Activated CD4-positive, alpha-beta T cell treated with anti-CD3 and anti-CD28 coated beads, Interleukin-2, Interleukin-6, amounts not matched to agents 100 ng/mL and 50 ng/mL, durations not matched to agents 16 hours and 8 hours (primary cell): ENCODE measurements around the gene FHOD3.
"Not testable (repeated sequence)": the region's sequence is repeated elsewhere in the genome, so short reads cannot be mapped to it uniquely, and the experiment has no call there.

ENCODE experiments used
- DNase-seq: peaks from one replicate; pipeline ENCODE4 v3.0.0-alpha.2; 2020

Gene FHOD3

DNA sequence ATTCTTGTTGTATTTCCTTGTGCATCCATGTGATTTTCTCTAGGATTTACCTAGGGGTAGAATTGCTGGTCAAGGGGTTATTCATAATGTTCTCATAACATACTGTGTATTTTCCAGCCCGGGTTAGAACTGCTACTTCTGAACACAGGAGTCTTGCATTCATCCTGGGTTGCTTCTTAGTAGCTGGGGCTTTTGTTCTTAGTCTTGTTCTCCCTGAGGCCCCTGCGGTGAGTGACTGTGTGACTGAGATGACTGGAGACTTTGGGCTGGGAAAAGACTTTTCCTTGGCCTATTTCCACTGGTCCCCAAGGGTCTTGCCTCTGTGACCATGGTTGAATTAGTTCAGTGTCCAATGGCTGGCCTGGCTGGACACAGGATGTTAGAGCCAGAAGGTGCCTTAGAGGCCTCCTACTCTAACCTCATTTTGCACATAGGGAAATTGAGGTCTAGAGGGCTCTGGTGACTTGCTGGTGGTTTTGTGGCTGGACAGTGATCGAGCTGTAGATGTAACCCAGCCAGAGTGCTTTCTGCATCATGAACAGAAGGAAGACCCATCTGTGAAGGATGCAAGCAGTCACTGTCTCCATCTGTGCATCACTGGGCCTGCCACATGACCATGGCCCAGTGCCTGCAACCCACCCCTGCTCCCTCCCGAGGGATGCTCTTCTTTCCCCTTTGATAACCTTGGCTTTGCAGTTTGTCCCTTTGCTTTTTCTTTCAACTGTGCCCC lies 233.3 kb downstream of the FHOD3 start:
- DNase-seq: no peak

DNA sequence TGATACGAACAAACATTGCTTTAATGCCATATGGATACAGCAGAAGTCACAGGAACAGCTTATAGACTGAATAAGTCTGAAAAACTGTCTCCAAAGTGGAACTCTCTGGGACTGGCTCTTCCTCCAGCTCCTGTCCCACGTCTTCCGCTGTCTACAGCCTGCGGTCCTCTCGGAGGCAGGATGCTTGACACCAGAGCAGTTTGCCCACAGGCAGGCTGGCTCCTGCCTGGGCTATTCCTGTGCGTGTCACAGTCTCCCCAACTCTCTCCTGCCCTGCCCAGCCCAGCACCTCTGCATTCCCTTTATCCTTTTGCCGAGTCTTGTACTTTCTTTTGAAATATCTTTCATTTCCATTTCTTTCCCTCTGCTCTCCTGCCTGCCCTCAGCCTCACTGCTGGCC lies 234.1 kb downstream of the FHOD3 start:
- no peak for DNase-seq

DNA sequence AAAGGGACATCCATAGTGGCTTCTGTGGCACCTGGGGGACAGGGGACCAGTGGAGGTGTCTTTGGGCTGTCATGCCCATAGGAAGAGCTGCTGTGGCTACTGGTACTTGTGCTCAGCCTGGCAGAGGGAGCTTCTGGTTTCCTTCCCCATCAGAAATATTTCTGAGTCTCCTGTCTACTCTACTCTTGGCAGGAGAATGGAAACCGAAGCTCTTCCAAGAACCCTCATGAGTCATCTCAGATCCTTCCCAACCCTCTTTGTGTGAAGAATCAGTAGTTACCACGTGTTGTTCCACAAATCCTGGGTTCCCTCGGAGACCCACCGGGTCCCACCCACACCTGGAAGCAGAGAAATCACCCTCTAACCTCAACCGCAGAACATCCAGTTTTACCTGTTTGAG lies 234.9 kb downstream of the FHOD3 start:
- no peak for DNase-seq

DNA sequence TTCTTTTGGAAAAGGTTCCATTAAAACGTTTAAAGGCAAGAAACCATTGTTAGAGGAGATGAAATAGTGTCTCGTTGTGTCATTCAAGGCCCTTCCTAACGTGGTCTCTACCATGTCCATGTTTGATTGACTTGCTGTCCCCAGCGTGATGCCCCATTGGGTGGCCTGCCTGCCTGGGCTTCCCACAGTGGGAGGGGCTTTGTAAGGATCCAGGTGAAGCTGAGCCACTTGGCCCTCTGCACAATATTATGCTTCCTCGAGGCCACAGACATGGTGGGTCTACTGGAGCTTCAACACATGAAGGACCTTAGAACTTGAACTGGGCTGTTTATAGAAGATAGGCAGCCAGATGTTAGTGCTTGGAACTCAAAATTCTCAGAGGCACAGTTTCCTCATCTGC lies 235.3 kb downstream of the FHOD3 start:
- no peak for DNase-seq

DNA sequence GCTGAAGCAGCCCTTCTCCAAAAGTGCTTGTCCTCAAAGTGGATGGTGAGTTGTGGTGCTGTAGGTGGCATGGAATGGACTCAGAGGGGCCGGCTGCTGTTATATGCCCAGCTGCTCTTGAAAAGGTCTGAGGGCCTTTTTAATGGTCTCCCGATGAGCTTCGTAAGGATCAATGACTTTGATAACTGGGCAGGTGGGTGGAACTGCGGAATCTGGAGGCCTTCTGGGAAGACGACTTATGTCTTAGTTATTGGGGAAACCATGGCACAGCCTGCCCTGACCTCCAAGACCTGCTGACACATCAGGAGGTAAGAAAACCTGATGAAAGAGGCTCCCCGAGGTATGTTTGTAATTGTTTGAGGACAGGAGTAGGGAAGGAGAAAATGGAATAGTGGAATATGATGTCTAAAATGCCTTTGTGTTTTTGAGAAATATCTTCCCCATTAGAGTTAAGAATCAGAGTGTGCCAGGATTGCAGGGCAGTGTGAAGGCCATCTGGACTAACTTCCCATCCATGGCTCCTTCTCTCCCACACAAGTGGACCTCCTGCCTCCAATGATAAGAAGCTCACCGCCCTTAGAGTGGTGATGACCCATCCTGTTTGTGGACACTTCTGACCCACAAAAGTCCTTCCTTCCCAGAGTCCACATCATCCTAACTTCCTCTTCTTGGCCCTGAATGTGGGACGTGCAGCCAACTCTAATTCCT lies 236.1 kb downstream of the FHOD3 start:
- no peak for DNase-seq

DNA sequence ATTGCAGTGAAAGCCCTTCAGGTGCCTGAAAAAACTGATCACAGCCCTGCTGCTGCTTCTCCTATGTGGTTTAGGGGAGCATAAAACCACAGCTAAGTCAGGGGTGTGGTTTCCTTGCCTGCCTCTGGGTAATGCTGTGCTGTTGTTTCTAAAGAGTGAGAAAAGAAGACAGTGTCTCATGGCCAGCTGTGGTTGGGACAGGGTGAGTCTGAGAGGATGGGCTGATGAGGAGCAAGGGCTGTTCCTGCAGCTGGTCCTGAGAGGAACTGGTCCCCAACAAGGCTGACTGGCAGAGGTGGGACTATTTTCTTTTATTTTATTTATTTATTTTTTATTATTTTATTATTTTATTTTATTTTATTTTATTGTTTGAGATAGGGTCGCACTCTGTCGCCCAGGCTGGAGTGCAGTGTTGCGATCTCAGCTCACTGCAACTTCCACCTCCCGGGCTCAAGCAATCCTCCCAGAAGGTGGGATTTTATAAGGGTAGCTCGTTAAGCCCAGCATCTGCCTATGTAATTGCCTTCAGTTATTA lies 236.7 kb downstream of the FHOD3 start:
- no peak for DNase-seq

DNA sequence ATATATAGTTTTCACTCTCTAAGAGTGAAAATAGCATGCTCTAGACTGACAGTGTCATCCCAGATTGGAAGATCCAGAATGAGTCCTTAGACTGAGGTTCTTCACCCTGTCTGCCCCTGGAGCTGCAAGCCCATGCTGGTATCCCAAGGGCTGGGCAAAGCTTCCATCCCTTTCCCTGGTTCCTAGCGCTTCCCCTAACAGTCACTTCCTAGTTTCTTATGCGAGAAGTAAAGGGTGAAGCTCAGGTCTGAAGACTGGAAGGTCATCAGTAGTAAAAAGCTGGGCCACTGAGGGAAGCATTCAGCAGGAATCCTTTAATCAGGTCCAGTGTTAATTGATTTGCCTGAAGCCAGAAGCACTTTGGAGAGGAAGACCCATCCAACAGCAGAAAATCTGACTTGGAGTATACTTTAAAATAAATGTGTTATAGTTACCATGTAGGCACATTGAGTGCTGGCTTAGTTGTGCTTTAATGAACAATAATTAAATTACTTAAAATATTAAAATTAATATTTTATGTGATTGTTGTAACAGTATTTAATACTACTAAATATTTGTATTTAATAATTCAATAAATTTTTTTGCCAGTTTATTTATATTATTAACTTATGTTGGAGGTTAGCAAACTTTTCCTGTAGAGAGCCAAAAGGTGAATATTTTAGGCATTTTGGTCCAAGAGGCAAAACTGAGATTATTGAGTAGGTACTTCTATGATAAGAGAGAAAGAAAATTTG lies 237.9 kb downstream of the FHOD3 start:
- no peak for DNase-seq

DNA sequence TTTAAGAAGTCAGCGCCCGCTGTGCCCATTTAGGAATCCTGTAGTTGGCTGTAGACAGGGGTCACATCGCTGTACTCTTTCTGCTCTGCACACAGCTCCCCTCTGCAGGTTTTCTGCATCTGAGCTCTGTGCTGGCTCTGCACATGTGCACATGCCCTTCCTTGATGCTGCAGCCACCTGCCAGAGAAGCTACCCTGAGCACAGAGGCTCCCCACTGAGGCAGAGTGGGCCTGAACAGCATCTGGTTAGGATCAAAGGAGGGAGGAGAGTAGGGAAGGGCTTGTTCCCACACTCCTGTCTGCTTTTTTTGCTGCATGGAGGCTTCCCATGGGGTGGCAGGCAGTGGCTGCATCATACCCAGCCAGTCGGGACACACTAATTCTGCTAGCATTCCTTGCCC lies 238.9 kb downstream of the FHOD3 start:
- DNase-seq: no peak

DNA sequence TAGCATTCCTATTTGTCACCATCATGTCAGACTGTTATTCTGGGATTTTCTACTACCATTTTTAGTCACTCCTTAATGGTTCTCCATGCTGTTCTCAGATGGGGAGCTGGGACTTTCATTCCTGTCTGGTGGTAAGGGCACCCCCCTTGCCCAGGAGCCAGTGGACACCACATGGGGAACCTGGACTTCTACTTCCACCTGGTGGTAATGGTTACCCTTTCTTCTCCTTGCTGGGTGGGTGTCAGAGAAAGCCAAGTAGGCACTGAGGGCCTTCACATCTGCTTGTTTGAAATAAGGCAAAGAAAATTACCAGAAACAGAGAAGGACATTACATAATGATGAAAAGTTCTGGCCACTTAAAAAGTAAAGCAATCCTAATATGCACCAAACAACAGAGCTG lies 239.8 kb downstream of the FHOD3 start:
- no peak for DNase-seq

DNA sequence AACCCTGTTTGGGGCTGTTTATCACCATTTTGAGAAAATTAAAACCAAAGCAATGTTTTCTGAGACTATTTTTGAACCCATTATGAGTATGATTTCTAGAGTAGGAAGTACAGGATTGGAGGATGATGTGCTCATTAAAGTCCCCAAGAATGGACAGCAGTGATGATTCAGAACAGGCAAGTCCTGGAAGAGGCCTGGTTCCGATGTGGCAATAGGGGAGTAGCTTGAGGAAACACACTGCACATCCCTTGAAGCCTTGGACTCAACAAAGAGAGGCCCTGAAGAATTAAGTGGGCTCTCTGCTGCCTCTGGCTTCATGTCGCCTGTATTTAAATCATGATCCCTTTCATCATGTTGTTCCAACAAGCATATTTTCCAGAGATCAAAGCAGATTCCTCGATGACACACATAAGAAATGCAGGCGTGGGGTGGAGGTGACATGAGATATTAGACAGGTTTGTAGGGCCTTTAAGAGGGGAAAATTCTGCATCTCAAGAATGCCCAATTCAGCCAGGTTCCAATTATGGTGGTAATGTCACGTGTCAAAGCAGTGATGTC lies 242.2 kb downstream of the FHOD3 start:
- no peak for DNase-seq

DNA sequence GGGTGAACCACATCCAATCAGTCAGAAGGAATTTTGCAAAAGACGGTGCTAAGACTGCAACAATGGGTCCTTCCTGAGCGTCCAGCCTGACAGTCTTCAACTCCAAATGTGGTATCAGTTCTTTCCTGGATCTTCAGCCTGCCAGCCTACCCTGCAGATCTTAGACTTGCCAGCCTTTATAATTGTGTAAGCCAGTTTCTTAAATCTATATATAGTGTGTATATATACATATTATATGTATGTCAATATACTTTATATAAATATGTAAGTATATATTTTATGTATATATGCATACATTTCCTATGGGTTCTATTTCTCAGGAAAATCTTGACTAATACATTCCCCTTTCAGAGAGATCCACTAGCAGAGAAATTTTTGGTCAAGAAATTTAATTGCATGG lies 245.5 kb downstream of the FHOD3 start:
- no peak for DNase-seq

DNA sequence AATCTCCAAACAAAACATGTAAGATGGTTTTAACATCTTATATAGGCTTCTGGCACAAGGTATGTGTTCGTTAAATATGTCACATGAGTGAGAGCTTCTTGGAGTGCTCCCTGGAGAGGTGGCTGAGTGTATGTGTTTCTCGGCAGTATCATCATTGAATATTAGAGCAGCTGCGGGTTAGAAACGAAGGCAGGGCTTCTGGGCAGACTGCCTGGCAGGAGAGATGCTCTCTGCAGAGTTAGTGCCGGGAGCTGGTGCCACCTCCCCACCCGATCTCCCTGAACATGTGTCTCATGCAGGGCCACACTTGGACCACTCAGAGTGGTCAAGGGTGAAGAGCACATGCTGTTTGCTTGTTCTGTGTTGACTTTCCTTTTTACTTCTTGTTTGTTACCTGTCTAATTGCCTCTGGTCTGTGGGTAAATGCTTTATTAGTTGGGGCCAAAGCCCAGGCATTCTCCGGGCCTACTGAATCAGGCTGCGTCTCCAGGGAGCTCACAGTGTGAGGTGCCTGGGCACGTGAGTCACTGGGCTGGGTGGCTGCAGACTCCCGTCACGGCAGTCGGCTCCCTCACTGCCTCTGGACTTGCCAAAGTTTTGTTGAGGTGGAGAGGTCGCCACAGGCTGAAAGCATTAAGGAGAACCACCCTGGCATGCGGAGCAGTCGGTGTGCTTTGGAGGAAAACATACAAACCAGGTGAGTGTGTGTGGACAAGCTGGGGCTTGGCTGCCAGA lies 246.6 kb downstream of the FHOD3 start:
- DNase-seq: no peak

DNA sequence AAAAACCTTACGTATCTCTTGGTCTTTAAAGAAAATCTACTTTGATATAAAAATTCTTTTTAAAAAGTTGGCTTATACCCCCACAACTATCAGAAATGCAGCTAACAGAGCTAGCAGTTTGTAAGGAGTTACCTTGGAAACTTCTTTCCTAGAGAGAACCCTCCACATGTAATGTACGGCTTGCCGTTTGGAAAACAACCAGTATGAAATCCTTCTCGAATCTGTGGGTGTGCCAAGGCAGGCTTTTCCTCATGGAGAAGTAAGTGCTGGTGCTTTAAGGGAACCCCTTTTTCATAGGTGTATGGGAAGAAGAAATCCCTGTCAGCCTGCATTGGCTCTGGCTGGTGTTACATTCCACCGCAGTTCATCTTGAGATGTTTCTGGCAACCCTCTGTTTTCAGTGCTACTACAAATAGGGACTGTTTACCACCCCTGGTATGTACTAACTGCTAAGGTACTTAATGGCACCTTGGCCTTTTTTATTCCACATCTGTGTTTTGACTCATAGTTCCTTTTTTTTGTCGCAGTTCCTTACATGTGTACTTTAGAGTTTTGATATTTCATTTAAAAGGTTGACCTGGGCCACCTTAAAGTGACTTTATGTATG lies 248.4 kb downstream of the FHOD3 start:
- DNase-seq: no peak

DNA sequence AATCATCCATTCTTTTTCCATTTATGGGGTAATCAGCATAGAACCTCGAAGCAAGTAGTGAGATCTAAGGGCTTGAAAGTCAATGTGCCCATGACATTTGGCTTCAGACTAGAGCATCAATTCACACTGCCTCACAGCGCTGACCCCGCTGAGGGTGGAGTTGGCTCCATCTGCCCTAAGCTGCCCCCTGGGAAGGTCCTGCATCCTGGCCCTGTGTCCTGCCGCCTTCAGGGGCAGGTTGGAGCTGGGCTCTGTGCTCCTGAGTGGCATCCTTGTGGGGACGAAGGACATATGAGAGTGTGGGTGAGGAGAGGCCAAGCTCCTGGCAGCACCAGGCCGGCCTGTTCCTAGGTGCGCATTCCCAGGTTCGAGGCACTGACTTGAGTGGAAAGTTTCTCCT lies 249.4 kb downstream of the FHOD3 start:
- DNase-seq: no peak

DNA sequence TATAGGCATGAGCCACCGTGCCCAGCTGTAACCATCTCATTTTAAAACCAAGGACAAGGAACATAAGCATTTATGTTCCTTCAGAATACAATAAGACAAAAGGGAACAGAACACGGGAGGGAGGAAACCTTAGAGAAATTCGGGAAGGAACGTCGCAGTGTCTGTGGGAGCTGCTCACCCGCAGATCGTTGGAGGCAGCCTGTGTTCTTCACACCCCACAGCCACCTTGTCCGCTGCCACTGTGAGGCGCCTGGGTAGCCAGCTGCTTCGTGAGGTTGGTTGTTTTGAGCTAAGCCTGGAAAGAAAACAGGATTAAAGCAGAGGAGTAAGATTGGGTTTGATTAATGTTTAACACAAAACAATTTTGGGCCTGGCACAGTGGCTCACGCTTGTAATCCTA lies 250.0 kb downstream of the FHOD3 start:
- DNase-seq: no peak

DNA sequence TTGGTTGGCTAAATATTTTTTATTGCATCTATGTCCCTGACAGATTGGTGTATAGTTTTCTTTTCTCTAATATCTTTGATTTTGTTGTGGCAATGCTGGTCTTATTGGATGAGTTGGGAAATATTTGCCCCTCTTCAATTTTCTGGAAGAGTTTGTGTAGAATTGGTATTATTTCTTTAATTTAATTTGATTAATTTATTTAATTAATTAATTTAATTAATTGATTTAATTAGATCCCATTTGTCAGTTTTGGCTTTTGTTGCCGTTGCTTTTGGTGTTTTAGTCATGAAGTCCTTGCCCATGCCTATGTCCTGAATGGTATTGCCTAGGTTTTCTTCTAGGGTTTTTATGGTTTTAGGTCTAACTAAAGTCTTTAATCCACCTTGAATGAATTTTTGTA lies 253.8 kb downstream of the FHOD3 start:
- not testable (repeated sequence) for DNase-seq

DNA sequence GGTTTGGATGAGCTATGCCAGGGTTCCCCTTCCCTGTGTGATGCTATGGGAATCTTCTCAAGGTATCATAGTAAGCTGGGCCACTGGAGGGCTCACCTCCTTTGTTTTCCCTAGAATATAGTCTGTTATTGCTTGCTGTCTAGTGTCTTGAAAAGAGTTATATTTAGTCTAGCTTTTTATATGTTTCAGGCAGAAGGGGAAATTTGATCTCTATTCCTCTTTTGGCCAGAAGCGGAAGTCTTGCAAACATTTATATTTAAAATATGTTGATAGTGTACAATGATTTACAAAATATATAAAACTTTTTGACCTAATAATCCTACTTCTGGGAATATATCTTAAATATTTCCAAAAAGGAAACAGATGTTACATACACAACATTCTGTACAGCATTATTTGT lies 260.7 kb downstream of the FHOD3 start:
- DNase-seq: no peak

DNA sequence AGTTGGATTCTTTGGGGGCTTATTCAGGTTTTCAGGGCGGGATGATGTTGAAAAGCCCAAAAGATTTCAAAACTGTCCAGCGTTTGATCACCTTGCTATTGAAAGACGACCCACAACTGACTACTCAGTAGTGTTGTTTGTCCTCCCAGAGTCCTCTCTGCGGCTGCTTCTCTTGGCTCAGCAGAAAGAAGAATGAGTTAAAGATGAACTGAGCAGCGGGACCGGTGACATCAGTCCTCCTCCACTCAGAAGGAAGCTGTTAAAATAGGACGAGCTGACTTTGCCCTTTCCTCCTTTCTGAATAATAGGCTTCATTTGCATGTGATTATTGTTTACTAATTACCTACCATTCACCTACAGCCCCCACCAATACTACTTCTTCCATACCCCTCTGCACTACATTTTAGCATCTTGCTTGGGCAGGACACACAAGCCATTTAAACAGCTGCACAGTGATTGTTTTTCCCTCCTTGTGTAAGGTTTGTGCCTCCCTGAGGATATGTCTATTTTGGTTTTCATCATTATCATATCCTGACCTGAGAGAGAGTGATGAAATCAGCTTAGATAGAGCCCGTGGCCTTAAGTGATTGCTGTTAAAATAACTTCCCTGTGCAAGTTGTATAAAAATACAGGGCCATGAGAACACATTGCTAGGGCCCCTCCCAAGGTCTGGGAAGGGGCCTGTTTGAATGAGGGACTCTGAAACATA lies 261.8 kb downstream of the FHOD3 start:
- DNase-seq: no peak

DNA sequence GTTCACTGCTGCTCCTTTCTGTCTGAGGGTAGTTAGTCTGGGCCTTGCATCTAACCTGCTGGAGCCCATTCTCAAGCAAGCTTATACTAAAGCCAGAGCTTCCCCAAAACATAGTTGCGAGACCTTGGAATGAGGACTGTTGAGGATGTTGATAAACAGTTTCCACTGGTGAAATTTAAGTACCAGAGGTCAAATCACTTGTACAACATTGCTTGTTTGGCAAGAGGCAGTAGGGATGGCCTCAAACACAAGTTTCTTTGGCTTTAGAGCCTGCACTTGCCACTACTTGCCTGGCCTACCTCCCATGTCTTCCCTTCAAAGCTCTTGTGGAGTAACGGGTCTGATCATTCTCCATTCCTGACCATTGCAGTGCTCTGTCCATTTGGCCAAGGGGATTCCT lies 262.7 kb downstream of the FHOD3 start:
- no peak for DNase-seq

DNA sequence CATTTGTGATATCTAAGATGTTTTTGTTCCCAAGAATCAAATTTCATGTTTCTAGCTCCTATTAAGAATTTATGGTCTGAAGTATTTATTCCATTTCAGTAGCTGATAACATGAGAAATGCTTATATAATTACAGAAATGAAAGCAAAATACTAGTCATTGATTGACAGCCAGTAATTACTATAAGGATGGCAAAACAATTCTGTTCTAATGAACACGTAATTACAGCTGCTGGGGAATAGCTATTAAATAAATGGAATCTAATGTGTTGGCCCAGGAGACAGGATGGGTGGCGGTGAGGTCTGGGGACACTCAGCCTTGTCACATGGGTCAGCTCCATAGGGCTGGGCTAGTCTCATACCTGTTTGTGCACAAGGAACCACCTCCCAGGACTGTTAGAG lies 263.5 kb downstream of the FHOD3 start:
- DNase-seq: no peak

DNA sequence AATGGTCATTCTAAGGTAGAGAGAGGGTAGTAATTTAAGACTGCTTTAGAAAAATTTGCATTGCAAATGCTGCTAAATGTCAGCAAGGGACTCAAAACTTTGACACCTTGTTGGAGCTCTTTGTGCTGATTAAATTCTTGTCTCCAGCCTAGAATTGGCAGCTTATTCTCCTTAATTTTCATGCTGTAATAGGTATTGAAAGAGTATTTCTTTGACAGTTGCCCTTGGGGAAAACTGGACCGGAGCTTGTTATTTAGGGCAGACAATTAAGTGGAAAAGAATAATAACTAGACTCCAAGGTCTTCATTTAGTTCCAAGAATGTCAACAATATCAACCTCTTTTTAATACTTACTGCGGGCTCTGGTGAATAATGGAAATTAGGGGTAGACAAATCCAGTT lies 267.3 kb downstream of the FHOD3 start:
- no peak for DNase-seq

DNA sequence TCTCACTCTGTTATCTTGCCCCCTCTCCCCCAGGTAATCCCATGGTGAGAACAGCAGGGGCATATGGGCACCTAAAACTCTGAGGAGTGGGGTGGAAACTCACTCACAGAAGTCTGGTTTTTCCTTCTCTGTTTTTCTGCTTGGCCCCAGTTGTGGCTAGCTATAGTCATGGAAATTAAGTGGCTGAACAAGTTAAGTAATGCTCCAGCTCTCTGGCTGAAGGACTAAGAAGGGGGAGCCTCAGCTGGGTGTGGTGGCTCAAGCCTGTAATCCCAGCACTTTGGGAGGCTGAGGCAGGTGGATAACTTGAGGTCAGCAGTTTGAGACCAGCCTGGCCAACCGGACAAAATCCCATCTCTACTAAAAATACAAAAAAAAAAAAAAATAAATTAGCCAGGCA lies 270.3 kb downstream of the FHOD3 start:
- no peak for DNase-seq
